ENCODE measurements around the gene TANGO6. TPM values are rescaled to one million over a fixed set of nuclear protein-coding genes. Genes with fewer than 3 reads are reported as not detected.
A peak's percentile ranks its signal among the peaks of the same experiment; 100 is the strongest.

Gene TANGO6
- total and polyA plus RNA-seq, 2 of the 8 experiments (the other 6 are each of a cell fraction or from before 2014, with no cell fraction given): 5.0 to 19.5 TPM

- TF ChIP-seq SIN3A (conservative IDR thresholded peaks at IDR 0.05 in 1 of 2, IDR thresholded peaks at IDR 0.05 in 1 of 2; ENCODE audit: low read depth in 1 of 2, low read length in 2 of 2) (peak in 1 of 2 experiments; percentile 48; a peak in 1 of 4 replicates), CHD1 (IDR thresholded peaks at IDR 0.05; ENCODE audit: low read depth, low read length) (no peak), CHD2 (IDR thresholded peaks at IDR 0.05; ENCODE audit: low read length) (no peak), ASH2L (IDR thresholded peaks at IDR 0.05; ENCODE audit: low read length) (peak; percentile 60), TCF12 (IDR thresholded peaks at IDR 0.05; ENCODE audit: low read depth, low read length) (no peak), HDAC6 (IDR thresholded peaks at IDR 0.05; ENCODE audit: low read depth, low read length) (no peak), TAF1 (IDR thresholded peaks at IDR 0.05; ENCODE audit: low read depth, low read length) (0 out of 2 replicates have a peak, but pooled peaks have one; percentile 13), GTF2F1 (IDR thresholded peaks at IDR 0.05; ENCODE audit: borderline replicate concordance, low read depth, low read length) (no peak), EGR1 (IDR thresholded peaks at IDR 0.05; ENCODE audit: borderline replicate concordance, low read depth, low read length) (no peak), E2F6 (IDR thresholded peaks at IDR 0.05) (no peak), CBX5 (IDR thresholded peaks at IDR 0.05; ENCODE audit: low read depth, low read length) (no peak), SIX5 (IDR thresholded peaks at IDR 0.05; ENCODE audit: low read depth, low read length) (no peak), SP1 (IDR thresholded peaks at IDR 0.05; ENCODE audit: low read depth, low read length) (0 out of 2 replicates have a peak, but pooled peaks have one; percentile 8), BRCA1 (IDR thresholded peaks at IDR 0.05; ENCODE audit: low read depth, low read length) (no peak)
- TF ChIP-seq, protein P1, sequence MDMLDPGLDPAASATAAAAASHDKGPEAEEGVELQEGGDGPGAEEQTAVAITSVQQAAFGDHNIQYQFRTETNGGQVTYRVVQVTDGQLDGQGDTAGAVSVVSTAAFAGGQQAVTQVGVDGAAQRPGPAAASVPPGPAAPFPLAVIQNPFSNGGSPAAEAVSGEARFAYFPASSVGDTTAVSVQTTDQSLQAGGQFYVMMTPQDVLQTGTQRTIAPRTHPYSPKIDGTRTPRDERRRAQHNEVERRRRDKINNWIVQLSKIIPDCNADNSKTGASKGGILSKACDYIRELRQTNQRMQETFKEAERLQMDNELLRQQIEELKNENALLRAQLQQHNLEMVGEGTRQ (IDR thresholded peaks at IDR 0.05; ENCODE audit: low read length): no peak
These were observed 288.0 kb downstream of the TANGO6 start (continued) for GRCh38 chr16:69131167-69131838.
